Lung (tissue), 12 donors: ENCODE results near the gene LRRFIP2. TPM values are rescaled to one million over a fixed set of nuclear protein-coding genes. Genes with fewer than 3 reads are reported as not detected.

Source experiments
- ATAC-seq: fragments of 200-7000 bp; cut with Tn5 transposase; one replicate; pipeline ENCODE4 v1.9.1; 2020; ENCODE audit warnings: moderate number of reproducible peaks; ENCODE audit not compliant: insufficient read depth, low FRiP score
- DNase-seq, 3 donors: peaks; one replicate each; pipeline ENCODE4 v3.0.0-alpha.2; 2013 to 2017
- H3K27ac ChIP-seq, 2 donors: one replicate each; pipeline ENCODE4 v1.5.1; 2013; ENCODE audit warnings: mild to moderate bottlenecking in 2 of 2, moderate library complexity in 2 of 2, control low read depth in 1 of 2, inconsistent platforms in 1 of 2, low read depth in 1 of 2, low read length in 1 of 2
- H3K27me3 ChIP-seq, 3 donors: one replicate each; pipeline ENCODE4 v1.5.1; 2013; ENCODE audit warnings: low read length in 2 of 3; ENCODE audit not compliant: control insufficient read depth in 3 of 3, insufficient read depth in 3 of 3
- H3K36me3 ChIP-seq, 4 donors: one replicate each; pipeline ENCODE4 v1.5.1; 2013; ENCODE audit warnings: low read length in 4 of 4, mild to moderate bottlenecking in 1 of 4, moderate library complexity in 1 of 4; ENCODE audit not compliant: control insufficient read depth in 4 of 4, insufficient read depth in 4 of 4
- H3K4me1 ChIP-seq, 5 donors: one replicate each; pipeline ENCODE4 v1.5.1; 2013; ENCODE audit warnings: low read length in 5 of 5, mild to moderate bottlenecking in 2 of 5, moderate library complexity in 1 of 5; ENCODE audit not compliant: control insufficient read depth in 5 of 5, insufficient read depth in 5 of 5
- H3K4me3 ChIP-seq: one replicate; pipeline ENCODE4 v1.5.1; 2013; ENCODE audit warnings: mild to moderate bottlenecking, control low read depth, moderate library complexity
- H3K9ac ChIP-seq, 2 donors: one replicate each; pipeline ENCODE4 v1.5.1; 2013; ENCODE audit warnings: low read length in 2 of 2, control low read depth in 1 of 2; ENCODE audit not compliant: insufficient read depth in 1 of 2
- H3K9me3 ChIP-seq, 4 donors: one replicate each; pipeline ENCODE4 v1.5.1; 2013; ENCODE audit warnings: low read length in 3 of 4, mild to moderate bottlenecking in 1 of 4, moderate library complexity in 1 of 4; ENCODE audit not compliant: control insufficient read depth in 4 of 4, insufficient read depth in 3 of 4
- WGBS, 2 donors: extraction: QIAGEN DNeasy Blood & Tissue Kit; methylation state at CpG; one replicate each; pipeline ENCODE4 v1.1.7; 2013; 5-methylcytosine and 5-hydroxymethylcytosine counted together
- polyA plus RNA-seq, 2 donors: library from polyadenylated mRNA; stranded (reverse); fragments of 200-250 nt; gene quantifications; one replicate each; pipeline ENCODE4 v1.2.1, GENCODE V29; 2013
- total RNA-seq, 2 donors: library from RNA; depleted of rRNA in 1 of 2; stranded (reverse); fragments of >200 nt in 1 of 2; gene quantifications; one replicate each; pipeline ENCODE4 v1.2.1, GENCODE V29; 2014 to 2021
- TF ChIP-seq, protein P1 (sequence below): IDR thresholded peaks from 2 replicates; pipeline ENCODE4 v1.5.1; 2012; ENCODE audit warnings: mild to moderate bottlenecking; ENCODE audit errors: control extremely low read depth, extremely low read depth
- donor health status: control.
- donor health status: control.
- donor health status: Bipolar disorder and iron deficiency.
- donor health status: healthy.
- donor health status: DM: yes; HTN: yes; CAD: no.

LRRFIP2 gene
- total and polyA plus RNA-seq, 4 donors: 24.8 to 106 (median 44.6) TPM

DNA sequence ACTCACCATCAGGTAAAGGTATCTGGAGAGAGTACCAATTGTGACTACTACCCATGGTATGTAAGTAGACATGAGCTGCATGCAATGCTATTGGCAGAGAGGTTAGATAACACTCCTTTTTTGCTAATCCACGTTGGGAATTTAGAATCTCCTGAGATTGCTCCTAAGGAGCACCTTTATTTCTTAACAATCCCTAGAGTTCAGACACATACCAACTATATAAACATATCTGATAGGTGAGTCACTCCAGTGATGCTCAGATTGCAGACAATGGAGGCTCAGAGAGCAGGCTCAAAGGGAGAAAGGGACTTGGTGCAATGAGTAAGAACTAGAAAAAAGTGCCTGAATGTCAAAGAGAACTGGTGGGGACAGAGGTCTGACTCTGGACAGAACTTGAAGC, 47.0 kb upstream of the LRRFIP2 start:
- H3K9me3 ChIP-seq: no peaks in the 10 kb centered on the region
- H3K36me3 ChIP-seq: no peaks in the 10 kb centered on the region
- no peak overlapping the region for H3K27ac ChIP-seq
- 55 to 56% methylated on average over 1 of the region's 1 CpG for WGBS, 2 donors
- DNase-seq (no peak), ATAC-seq (peak; percentile 15)
- TF ChIP-seq, protein P1, sequence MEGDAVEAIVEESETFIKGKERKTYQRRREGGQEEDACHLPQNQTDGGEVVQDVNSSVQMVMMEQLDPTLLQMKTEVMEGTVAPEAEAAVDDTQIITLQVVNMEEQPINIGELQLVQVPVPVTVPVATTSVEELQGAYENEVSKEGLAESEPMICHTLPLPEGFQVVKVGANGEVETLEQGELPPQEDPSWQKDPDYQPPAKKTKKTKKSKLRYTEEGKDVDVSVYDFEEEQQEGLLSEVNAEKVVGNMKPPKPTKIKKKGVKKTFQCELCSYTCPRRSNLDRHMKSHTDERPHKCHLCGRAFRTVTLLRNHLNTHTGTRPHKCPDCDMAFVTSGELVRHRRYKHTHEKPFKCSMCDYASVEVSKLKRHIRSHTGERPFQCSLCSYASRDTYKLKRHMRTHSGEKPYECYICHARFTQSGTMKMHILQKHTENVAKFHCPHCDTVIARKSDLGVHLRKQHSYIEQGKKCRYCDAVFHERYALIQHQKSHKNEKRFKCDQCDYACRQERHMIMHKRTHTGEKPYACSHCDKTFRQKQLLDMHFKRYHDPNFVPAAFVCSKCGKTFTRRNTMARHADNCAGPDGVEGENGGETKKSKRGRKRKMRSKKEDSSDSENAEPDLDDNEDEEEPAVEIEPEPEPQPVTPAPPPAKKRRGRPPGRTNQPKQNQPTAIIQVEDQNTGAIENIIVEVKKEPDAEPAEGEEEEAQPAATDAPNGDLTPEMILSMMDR: no peak
- H3K4me1 ChIP-seq: peaks cover 0 to 3% (median 0%) of the 10 kb centered on the region in 5 donors
- H3K9ac ChIP-seq: no peak overlapping the region
- no peak overlapping the region for H3K4me3 ChIP-seq
- H3K27me3 ChIP-seq: peaks cover 0 to 7% (median 0%) of the 10 kb centered on the region in 3 donors

DNA sequence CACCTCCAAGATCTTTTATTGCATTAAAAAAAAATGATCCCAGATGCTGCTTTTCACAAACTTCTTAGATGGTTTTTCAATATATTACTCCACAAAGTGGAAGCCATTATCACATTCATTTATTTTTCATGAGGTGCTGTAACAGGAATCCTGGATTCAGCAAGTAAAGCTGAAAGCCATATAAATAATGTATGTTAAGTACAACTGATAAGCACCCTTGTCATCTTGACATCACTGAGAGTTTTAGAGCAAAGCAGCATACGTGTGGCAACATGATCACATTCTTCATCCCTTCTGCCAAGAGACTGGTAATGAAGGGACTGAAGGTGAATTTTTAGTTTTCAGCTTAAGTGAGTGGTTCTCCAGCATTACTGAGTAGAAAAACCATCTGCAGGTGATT, 44.9 kb upstream of the LRRFIP2 start:
- Histone ChIP-seq H3K4me1 (peaks cover 0 to 3% (median 0%) of the 10 kb centered on the region in 5 donors), H3K9me3 (no peaks in the 10 kb centered on the region), H3K9ac (no peak overlapping the region), H3K4me3 (no peak overlapping the region), H3K36me3 (no peaks in the 10 kb centered on the region), H3K27ac (no peak overlapping the region), H3K27me3 (no peaks in the 10 kb centered on the region)
- DNase-seq (no peak), ATAC-seq (no peak)
- WGBS, 2 donors: 68 to 76% methylated on average over 1 of the region's 1 CpG
- TF ChIP-seq, protein P1: no peak

DNA sequence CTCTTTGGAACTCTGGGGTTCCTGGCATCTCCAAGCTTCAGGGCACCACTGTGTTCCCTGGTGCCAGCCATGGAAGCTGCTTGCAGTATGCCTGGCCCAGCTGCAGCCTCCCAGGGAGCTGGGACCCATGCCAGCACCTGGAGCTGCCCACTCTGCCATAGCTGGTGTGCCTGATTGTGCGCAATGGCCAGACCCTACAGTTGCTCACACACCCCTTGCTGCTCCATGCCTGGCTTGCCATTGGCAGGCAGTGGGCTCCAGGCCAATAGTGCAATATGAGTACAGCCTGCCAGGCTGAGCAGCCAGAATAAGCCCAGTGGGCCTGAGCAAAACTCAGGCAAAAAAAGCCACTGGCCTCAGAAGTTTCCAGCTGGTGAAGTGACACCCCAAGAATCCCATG, 43.8 kb upstream of the LRRFIP2 start:
- H3K4me3 ChIP-seq: no peak overlapping the region
- H3K4me1 ChIP-seq: peaks cover 0 to 3% (median 0%) of the 10 kb centered on the region in 5 donors
- no peaks in the 10 kb centered on the region for H3K9me3 ChIP-seq
- H3K27ac ChIP-seq: no peak overlapping the region
- no peaks in the 10 kb centered on the region for H3K36me3 ChIP-seq
- H3K9ac ChIP-seq: no peak overlapping the region
- H3K27me3 ChIP-seq: no peaks in the 10 kb centered on the region
- TF ChIP-seq, protein P1: no peak
- DNase-seq: no peak
- no peak for ATAC-seq
- WGBS, 2 donors: 93 to 96% methylated on average over 1 of the region's 1 CpG
